OCI-M2 (cell line): Measurements from ENCODE around the gene CHST8.
"Not testable (repeated sequence)": the region's sequence is repeated elsewhere in the genome, so short reads cannot be mapped to it uniquely, and the experiment has no call there.

Experiments used
- DNase-seq: peaks from one replicate; lab custom pipeline; 2025; ENCODE audit not compliant: unreplicated experiment; lab: John Stamatoyannopoulos, UW

Gene CHST8

DNA sequence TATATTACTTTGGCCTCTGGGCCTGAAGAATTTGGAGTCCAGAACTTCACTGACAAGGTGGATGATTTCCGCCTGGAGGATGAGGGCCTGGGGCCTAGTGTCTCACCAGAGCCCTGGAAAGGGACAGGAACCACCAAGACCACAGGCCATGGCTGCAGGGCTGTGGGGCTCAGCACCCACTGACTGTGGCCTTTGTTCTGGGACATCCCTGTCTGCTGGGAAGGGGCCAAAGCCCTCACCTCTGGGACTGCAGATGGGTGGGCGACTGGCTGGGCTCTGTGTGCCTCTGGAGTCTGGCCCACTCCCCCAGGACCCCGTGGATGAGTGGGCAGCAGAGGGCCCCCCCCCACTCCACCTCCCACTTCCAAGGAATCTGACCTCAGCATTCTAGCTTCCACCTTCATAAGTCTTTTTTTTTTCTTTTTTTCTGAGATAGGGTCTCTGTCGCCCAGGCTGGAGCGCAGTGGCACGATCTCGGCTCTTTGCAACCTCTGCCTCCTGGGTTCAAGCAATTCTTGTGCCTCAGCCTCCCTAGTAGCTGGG, 20.3 kb downstream of the CHST8 start:
- DNase-seq, result no peak

DNA sequence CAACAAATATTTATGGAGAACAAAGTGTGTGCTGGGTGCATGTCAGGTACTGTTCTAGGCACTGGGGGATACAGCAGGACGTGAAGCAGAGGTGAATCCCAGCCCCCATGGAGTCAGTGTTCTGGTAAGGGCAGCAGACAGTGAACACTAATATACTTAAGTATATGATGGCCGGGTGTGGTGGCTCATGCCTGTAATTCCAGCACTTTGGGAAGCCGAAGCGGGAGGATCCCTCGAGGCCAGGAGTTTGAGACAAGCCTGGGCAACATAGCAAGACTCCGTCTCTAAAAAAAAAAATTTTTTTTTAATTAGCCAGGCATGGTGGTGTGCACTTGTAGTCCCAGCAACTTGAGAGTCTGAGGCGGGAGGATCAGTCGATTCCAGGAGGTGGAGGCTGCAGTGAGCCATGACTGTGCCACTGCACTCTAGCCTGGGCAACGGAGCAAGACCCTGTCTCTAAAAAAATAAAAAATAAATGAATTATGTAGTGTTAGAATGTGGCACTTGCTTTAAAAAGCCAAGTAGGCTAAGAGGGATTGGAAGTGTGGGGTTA, 22.6 kb downstream of the CHST8 start:
- DNase-seq, result no peak

DNA sequence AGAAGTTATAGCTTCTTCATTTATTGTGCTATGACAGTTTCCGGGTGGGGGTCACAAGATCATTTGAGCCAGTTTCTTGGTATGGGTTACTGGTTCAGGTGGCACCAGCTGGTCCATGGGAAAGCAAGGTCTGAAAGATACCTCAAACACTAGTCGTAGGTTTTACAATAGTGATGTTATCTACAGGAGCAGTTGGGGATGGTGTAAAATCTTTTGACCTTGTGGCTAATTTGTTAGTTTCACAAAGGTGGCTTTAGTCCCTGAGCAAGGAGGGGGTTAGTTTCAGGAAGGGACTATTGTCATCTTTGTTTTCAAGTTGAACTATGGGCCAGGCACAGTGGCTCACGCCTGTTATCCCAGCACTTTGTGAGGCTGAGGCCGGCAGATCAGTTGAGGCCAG, 24.6 kb downstream of the CHST8 start:
- no peak for DNase-seq

DNA sequence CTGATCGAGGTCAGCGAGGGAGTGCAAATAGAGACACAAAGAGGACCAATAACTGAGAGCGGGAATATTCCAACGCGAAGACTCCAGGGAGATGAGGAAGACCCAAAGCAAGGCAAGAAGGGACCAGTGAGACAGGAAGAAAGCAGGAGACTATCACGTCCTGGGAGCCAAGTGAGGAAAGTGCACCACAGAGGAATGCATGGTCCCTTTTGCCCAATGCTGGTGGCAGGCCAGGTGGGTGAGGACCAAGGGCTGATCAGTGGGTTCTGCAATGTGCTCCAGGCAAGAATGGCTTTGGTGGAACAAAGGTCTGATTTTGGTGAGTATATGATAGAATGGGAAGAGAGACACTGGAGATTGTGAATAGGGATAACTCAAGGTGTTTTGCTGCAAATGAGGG, 25.4 kb downstream of the CHST8 start:
- no peak for DNase-seq

DNA sequence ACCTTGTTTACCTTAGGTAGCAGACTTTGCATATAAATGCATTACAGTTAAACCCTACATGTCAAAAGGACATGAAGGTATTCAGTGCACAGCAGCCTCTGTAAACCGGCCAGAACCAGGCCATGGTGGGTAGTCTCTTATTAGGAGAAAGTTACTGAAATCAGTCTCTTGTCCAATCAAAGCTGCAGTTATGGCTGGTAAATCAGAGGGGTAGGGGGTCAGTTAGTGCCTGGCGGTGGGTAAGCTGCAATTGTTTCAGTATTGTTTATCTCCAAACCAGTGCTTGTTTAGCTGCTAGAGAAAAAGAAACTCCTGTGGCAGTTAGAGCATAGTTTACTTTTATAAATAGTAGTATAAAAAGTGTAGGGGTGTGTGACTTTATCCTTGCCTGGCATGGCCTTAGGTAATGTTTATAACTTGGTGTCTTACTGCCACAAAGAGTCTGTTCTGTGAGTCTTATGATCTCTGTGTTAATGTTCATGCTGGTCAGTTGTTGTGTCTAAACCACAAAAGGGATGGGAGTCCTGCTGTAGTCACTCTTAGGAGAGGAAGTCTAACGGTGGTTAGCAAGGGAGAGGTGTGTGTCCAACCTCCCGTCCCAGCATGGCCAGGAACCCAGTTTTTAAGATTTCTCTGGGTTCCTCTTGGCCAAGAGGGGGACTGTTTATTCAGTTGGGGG, 28.0 kb downstream of the CHST8 start:
- DNase-seq, result no peak

DNA sequence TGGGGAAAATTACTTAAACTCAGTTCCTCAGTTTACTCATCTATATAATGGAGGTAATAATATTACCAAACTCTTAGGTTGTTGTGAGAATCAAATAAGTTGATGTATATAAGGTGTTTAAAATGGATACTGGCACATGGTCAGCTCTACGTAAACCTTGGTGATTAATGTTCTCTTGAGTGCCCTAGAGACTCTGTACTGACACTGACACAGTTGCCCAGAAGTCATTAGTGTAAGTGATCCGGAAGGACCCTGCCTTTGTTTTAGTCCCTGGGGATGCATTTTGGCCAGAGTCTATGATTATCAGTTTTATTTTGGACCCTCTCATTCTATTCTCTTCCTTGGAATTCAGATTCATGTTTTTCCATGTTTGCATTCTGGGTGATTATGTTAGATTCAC, 31.9 kb downstream of the CHST8 start:
- DNase-seq, result no peak

DNA sequence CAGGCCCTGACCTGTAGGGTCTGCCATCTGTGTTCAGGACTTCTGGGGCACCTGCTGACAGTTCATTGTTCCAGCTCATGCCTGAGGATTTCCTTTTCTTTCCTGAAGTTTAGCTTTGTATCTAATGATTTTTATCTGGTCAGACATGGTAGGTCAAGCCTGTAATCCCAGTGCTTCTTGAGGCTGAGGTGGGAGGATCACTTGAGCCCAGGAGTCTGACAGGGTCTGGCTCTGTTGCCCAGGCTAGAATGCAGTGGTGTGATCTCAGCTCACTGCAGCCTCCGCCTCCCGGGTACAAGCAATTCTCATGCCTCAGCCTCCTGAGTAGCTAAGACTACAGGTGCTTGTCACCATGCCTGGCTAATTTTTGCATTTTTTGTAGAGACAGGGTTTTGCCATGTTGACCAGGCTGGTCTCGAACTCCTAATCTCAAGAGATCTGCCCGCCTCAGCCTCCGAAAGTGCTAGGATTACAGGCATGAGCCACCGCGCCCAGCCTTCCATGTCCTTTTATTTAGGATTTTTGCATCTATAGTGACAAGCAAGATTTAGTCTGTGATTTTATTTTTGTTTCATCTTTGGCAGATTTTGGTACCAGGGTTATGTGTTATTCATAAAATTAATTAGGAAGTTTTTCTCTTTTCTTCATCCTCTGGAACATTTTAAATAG, 33.2 kb downstream of the CHST8 start:
- DNase-seq, result no peak

DNA sequence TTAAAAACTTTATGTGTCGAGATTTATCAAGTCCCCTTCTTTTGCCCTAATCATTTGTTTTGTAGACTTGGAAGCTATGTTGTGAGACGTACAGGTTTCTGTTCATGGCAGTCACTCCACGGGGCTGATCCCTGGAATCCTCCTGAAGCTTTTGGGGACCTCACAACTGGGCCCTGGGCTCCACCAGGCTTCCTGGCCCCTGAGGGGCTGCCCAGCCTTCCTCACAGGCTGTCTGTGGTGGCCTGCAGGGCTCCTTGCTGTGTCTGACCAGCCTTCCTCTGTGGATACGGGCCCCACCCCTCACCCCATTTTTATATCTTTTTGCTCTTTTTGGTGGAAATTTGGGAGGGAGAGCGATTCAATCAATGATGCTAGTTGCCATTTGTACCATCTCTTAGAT, 38.1 kb downstream of the CHST8 start:
- DNase-seq, result no peak

DNA sequence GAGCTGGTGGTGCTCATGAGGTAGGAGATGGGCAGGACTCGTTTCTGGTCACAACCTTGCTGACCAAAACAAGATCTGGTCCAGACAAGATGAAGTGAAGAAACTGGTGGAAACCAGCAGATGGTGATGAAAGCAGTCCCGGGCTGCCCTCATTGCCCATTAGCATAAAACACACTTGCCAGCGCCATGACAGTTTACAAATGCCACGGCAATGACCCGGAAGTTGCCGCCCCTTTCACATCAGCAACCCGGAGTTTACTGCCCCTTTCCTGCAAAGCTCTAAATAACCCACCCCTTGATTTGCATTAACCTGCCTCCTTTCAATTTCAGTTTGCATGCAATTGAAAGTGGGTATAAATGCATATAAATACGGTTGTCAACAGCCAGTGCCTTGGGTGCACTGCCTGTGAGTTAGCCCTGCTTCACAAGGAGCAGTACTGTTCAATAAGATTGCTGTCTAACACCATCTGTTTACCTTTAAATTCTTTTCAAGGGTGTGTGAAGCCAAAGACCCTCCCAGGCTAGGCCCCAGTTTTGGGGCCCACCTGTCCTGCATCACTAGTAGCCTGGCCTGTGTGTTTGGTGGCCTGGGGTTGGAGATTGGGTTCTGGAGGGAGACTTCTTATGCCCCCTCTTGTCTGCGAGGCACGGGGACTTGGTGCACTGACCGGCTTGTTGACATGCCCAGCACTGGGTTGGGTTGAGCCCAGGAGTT, 38.8 kb downstream of the CHST8 start:
- DNase-seq, result no peak

DNA sequence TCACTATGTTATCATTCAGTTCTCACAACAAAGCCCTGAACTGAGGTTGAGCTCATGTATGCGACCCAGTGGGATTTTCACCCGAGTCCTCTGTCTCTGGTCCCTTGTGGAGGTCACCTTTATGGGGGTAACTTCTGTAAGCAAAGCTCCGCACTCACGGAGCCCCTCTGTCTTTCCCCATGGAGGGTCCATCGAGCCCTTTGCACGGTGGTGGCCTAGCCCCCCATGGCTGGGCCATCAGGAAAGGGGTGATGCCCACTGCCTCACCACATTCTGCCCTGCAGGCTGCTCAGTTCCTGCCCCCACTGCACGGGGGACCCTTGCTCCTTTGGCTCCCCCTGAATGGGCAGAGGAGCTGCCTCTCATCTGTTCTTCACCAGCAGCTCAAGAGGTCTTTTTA, 39.6 kb downstream of the CHST8 start:
- no peak for DNase-seq

DNA sequence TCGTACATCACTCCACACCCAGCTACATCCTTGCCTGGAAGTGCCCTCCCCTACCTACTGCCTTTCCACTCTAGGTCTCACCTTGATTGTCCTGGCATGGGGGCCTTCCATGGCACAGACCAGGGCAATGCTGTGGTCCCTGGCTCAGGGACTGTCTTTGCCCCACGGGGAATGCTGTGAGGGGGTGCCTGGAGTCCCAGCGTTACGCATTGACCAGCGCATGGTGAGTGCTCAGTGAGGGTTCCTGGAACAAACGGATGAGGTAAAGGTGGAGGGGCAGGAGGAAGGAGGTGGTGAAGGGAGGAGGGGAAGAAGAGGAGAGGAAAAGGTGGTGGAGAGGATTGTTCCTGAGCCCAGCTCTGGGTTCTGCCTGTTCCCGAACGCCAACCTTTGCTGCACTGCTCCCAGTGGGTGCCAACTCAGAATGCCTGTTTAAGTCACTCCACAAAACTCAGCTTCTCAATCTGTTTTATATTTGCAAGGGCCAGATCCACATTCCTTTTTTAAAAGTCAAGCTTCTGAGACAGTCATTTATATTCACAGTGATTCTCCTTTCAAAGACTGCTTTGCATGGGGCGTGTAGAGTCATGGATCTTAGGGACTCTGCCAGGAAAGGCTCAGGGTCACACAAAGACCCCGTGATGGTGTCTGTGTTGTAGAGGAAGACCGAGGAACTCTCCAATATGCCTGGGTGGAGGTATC, 40.8 kb downstream of the CHST8 start:
- DNase-seq, result no peak

DNA sequence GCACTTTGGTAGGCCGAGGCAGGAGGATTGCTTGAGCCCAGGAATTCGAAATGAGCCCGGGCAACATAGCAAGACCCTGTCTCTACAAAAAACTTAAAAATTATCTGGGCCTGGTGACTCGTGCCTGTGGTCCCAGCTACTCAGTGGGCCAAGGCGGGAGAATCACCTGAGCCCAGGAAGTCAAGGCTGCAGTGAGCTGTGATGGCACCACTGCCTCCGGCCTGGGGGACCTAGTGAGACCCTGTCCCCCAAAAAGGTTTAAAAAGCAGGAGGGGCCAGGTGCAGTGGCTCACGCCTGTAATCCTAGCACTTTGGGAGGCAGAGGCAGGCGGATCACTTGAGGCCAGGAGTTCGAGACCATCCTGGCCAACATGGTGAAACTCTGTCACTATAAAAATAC, 41.6 kb downstream of the CHST8 start:
- not testable (repeated sequence) for DNase-seq

DNA sequence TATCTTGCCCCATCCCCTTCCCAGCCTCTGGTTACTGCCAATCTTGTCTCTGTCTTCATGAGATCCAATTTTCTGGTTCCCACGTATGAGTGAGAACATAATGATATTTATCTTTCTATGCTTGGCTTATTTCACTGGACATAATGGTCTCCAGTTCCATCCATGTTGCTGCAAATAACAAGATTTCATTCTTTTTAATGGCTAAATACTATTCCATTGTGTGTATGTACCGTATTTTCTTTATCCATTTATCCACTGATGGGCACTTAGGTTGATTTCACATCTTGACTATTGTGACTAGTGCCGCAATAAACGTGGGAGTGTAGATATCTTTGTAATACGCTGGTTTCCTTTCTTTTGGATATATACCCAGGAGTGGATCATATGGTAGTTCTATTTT, 43.0 kb downstream of the CHST8 start:
- DNase-seq, result no peak

DNA sequence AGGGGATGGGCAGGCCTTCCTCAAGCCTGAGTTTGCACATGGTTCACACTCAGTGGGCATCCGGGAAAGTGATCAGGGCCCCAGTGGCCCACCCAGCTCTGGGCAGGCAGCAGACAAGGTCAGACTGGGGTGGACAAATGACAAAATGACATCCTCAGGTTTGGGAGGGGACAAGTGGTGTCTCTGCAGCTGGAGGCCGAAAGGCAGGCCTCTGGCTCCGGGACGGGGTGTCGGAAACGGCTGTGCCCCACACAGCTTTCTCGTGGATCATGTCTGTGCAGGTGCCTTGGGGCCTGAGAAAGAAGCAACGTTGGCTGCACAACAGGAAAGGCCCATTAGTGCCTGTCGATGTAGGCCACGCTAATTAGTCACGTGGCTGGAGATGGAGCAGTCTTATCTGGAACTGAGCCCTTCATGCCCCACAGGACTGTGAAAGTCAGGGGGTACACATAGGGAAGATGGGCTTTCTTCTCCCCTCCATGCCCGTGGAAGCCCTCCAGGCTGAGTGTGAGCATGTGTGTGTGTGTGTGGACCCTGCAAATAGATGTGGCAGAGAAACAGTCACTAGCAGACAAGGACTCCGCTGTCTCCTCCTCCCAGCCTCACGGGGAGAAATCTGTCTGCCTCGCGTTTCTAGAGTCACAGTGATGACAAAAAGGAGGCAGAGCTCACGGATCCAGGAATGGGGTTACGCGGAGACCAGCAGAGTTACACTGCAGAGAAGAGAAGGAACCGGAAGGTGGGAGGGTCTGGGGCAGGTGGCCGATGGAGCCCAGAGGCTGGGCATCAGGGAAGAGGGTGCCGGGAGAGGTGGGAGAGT, 44.2 kb downstream of the CHST8 start:
- no peak for DNase-seq

DNA sequence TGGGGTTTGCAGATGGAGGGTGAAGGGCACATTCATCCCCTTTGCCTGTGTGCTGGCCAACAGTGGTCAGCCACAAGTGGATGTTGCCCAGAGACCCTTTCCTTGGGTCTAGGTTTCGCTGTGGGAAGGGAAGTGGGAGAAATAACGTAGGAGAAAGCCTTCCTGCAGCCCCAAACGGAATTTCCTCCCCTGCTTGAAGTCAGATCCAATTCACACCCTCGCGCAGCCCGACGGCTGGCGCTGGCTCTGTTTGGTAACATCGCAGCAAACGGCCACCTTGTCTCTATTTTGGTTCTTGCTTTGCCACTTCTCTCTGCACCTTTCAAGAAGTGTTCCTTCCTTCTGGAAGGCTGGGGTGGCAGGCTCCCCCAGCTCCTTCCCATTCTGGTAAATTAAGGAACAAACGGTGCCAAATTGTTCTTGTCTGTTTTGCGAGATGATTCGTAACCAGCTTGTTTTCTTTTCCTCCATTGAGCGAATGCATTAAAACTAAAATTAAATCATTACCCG, 45.4 kb downstream of the CHST8 start:
- DNase-seq, result no peak

DNA sequence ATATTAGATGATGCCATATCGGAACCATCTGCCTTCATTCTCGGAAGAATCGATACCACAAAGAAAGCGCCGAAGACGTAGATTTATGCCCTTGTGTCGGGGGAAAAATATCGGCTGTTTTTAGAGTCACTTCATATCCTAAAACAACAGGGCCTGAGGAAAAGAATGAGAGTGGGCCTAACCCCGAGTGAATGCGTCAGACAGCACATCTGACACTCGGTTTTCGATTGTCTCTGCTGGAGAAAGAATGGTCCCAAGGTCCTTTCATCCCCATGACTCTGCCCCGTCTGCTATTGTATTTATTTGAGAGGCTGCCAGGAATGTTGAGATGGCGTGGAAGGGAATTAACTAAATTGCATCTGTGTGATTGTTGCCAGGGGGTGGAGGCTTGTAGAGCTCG, 46.1 kb downstream of the CHST8 start:
- DNase-seq, result no peak

DNA sequence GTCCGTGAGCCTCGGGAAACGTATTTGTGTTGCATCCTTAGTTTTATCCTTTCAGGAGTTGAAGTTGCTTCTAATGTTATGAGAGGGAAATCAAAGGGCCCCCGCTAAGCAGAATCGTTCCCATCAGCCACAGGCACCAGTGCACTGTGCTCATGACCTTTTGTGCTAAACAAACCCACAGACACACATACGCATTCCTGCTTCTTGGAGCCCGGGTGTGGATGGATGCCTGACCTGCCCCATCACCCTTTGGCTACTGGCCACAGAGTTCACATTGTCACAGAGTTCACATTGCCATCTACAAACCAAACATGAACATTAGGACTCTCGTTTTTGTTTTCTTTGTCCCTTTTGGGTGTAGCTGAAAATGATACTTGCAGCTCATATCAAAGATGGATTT, 47.2 kb downstream of the CHST8 start:
- DNase-seq, result no peak

DNA sequence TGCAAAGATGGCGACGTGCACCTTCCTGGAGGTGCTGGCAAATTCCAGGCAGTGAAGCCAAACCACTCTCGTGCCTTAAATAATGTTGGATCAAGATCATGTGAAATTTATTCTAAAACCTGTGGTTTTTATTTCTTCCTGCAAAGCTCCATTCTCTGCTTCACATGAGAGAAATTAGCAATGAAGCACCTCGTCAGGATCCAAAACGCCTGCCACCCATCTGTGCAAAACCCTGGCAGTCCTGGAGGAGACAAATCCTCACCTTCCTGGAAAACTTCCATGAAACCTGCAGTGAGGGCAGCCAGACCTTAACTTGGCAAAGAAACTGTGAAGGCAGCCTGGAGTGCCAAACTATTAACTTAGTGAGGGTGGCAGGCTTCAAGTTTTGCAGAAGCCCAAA, 47.6 kb downstream of the CHST8 start:
- DNase-seq, result no peak

DNA sequence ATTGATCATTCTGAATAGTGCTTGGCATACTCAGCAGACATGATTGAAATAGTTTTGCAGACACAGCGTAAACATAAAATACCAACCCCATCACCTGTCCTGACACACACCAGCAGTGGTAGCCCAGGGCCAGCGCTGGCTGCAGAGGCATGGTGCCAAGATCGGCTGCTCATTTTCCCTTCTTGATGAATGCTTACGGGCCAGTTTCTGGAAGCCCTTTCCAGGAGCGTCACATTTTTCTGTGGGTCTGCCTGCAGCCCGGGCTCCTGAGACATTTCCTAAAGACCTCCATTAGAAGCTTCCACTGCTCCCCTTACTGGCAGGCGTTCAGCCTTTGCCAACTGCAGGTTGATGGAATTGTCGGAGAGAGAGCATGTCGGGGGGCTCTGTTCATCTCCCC, 48.6 kb downstream of the CHST8 start:
- DNase-seq, result no peak

DNA sequence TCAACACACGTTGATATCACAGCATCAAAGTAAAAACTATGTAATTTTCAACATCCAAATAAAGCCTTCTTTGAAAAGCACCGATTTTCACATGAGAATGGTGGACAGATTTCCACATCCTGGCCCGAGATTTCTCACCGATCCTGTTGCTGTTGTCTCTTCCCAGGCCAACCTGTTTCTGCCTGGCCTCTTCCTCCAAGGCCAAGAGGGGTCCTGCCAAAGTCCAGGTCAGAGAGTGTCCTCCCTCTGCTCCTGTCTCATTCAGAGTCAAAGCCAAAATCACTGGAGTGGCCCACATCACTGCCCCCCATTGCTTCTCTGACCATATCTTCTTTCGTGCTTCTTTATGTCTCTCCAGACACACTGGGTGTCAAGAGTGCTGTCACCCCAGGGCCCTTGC, 49.5 kb downstream of the CHST8 start:
- no peak for DNase-seq
